Fibroblast of peridontal ligament (primary cell): ENCODE measurements around the gene AURKB.
"Not testable (repeated sequence)": the region's sequence is repeated elsewhere in the genome, so short reads cannot be mapped to it uniquely, and the experiment has no call there.

Experiments used
- DNase-seq: peaks from one replicate; pipeline ENCODE4 v3.0.0-alpha.2; 2010; ENCODE audit errors: extremely low read depth

Gene AURKB

DNA sequence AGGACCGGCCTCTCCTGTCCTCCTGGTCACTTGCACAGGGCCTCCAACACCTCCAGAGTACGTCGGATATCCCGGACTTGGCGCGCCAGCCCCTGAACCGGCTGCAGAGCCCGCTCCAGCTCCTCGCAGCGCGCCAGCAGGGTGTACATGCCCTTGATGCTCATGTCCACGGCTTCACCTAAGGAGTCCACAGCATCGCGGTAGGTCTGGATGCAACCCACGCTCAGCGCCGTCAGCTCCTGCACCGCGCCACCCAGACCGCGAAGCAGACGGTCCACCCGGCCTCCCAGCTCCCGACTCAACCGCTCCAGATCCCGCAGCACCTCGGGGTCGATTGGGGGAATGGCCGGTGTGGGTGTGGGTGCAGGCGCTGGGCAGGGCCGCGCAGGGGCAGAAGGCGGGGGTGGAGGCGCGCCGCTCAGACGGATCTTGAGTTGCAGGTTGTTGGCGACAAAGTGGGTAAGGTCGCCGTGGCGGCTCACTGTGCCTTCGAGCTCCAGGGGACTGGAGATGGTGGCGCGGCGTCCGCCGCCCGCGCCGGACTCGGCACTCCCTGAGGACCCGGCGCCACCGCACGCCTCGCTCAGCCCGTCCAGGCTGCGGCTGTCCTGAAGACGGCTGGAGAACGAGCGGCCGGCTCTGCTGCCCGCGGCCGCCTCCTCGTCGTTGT, 21.2 kb downstream of the AURKB start:
- DNase-seq, result no peak

DNA sequence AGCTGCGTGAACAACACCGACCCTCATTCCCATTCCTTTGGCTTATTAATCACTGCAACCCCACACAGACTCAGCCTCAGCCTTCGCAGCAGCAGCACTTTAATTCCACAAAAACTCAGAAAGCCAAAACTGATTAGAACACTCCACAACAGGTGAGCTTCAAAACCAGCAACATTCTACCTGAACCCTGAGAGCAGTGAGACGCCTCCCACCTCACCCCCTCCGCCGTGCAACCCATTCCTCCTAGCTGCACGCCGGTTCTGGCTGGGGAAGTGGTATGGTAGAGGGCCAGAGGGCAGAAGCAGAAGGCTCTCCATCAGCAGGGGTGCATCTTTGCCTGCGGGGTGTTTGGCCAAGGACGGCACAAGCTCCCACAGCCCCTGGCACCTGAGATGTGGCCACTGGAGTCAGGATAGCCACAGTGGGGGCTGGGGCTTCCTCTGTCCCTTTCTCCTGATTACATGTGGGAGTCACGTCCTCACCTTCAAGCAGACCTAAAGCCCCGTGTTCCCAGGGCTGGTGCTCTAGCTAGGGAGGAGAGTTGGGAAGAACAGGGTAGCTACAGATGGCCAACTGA, 22.0 kb downstream of the AURKB start:
- no peak for DNase-seq

GRCh38 chr17:8187517-8188262, 22.7 kb downstream of the AURKB start:
- DNase-seq, result peak; percentile 100

DNA sequence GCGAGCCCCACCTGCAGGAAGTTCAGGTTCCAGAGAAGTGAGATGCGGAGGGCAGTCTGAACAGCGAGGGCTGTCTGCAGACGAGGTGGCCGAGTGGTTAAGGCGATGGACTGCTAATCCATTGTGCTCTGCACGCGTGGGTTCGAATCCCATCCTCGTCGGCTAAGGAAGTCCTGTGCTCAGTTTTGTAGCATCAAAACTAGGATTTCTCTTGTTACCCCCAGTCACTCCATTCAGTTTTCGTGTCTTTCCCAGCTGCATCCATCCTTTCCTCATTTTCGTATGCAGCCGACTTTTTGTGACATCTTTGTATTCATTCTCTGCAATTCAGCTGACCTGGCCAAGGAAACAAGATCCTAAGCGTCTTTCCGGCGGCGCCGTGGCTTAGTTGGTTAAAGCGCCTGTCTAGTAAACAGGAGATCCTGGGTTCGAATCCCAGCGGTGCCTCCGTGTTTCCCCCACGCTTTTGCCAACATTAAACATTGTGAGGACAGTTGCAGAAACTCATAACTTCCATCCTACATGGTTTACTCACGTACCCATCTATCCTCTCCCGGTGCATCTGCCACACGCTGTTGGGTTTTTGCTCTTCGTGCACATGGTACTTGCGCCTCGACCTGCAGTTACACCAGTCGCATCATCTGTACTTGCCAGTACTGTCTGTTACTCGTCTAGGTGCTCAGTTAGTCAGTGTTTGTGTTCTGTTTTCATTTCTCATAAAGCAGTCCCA, 23.4 kb downstream of the AURKB start:
- DNase-seq, result peak; percentile 97

DNA sequence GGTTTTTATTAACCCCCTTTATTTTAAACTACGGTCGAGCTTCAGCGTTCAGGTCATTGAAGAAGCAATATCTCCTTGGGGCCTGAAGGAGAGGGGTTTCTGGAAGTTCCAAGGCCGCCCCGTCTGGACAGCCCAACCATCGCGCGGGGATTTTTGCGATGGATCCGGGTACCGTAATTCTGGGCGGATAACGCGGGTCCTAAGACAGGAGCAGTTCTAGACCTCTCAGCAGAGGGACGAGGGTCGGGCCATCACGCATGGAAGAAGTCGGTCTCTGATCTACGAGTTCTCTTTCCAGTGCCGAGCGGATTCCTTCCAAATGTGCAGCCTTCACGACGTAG, 24.0 kb downstream of the AURKB start:
- DNase-seq, result peak; percentile 67

- DNase-seq, result peak; percentile 37
These were observed 24.6 kb downstream of the AURKB start for GRCh38 chr17:8185582-8186445.

DNA sequence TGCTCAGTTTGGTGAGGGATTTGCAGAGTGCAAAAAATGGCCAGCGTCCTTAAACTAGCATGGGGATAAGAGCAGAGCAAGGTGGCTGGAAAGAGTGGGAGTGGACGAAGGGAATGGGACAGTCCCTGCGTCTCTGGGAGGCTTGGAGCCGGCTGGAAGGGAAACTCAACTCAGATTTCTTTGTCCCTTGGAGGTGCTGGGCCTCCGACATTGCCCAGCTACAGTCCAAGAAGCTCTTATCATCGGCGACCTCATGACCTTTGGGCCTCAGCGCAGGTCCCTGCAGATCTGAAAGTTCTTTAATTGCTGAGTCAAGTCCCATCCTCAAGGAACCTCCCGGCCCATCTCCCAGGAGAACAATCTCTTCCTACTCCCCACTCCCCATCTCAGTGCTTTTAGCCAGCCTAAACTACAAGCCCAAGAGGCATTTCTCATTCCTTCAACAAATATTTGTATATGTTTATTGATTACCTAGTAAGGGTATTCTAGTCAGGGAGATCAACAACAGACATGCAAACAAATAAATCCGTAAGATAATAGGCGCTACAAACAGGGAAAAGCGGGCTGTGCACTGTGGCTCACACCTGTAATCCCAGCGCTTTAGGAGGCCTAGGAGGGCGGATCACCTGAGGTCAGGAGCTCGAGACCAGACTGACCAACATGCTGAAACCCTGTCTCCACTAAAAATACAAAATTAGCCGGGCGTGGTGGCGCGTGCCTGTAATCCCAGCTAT, 33.2 kb downstream of the AURKB start:
- DNase-seq, result no peak

DNA sequence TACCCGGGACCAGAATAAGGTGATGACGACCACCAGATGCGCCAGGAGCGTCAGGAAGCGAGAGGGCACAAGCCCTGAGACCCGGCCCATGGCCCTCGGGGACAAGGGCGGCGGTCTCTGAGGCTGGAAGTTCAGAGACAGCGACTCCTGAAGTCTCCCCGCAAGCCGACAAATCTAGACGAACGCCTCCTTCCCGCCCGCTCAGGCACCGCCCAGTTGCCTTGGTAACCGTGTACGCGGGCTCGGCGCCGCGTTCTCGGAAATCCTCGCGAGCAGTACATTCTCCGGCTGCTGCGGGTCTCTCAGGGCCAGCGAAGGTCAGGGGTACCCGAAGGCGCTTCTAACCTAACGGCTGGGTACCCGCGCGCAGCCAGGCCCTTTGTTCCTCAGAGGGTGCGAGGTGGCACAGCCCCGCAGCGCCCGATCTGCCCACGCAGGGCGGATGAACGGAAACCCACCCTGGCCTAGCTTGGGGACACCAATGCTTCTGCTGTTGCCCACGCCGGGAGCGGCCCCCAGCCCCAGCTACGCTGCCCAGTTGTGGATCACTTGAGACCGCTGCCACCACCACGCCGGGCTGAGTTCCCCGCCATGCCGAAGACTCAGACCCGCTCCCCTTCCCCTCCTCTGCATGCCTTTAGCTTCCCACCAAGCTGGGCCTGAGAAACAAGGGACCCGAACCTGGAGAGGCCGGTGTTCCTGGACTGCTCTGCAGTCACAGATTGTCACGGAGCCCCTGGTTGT, 34.0 kb downstream of the AURKB start, which contains the start of gene TMEM107:
TMEM107 (minus strand) TSS at position 184 of the 744 bp plus-strand sequence; CDS start at position 90, 94 bp downstream.
- DNase-seq, result peak; percentile 79

DNA sequence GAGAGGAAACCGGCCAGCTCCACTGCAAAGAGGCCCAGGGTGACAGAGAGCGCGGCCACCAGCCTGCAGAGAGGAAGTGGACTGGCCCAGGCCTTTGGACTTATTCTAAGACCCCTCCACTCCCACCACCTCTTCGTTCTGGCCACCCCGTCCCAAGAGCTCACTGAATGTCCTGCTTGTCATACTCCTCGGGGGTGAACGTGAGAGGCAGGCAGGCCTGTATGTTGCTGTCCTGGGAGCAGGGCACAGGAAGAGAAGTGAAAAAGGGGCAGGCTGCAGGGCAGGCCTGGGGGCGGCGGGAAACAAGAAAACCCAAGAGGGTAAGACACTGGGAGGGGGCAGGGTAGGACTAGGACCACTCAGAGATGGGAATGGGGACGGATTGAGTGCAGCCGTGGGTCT, 34.6 kb downstream of the AURKB start:
- no peak for DNase-seq

GRCh38 chr17:8173871-8174322, 36.5 kb downstream of the AURKB start:
- no peak for DNase-seq

DNA sequence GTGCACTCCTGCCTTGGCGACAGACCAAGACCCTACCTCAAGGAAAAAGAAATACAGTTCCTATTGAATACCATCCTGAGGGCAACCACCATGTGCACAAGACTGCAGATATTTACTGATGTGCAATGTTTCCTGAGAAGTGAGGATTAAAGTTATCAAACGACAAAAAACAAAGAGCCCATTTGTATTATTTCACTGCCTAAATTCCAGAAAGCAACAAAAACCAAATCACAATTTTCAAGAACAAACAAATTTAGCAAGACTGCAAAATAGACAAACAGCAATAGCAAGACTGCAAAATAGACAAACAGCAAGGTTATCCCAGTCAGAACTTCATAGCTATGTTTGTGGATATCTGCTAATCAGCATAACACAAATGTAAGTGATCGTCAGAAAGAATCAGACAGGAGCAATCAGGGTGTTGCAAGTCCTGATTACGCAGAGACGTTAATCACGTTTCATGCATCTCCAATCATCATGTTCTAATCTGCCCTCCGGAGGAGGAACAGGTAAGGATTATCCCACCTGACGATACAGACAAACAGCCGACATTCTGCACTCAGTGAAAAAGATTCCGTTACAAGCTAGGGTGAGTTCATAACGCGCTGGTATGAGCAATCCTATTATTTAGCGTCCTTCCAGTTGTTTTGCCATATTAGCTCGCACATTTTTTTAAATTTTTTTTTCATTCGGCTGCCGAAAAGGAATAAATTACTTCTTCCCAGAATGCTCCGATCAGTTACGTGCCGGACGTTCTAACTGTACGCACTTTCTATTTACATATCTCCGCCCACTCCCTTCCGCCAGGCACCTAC, 37.1 kb downstream of the AURKB start:
- DNase-seq, result peak; percentile 97

DNA sequence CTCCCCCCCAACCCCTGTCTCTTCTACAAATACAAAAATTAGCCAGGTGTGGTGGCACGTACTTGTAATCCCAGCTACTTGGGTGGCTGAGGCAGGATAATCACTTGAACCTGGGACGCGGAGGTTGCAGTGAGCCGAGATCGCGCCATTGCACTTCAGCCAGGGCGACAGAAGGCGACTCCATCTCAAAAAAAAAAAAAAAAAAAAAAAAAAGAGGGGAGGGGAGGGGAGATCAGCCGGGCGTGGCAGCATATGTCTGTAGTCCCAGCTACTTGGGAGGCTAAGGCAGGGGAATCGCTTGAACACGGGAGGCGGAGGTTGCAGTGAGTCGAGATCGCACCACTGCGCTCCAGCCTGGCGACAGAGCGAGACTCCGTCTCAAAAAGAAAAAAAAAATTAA, 40.2 kb downstream of the AURKB start:
- not testable (repeated sequence) for DNase-seq

DNA sequence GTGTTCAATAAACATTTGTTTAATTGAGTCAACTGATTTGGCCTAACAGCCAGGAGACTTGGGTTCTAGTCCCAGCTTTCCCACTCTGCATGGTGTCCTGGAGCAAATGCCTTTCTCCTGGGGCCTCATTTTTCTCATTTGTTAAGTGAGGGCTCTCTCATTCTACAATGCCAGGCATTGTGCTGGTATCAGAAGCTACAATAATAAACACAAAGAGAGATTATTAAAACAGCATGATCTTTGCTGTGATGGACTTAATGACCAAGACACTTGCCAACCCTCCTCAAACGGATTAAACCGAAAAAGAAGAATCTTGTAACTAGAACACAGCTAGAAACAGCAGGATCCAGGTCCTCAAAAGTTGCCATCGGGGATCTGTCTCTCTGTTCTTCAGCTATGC, 42.8 kb downstream of the AURKB start:
- no peak for DNase-seq

GRCh38 chr17:8166731-8167130, 43.6 kb downstream of the AURKB start:
- DNase-seq, result no peak

- DNase-seq, result no peak
These were observed 45.6 kb downstream of the AURKB start for GRCh38 chr17:8164815-8165131.

DNA sequence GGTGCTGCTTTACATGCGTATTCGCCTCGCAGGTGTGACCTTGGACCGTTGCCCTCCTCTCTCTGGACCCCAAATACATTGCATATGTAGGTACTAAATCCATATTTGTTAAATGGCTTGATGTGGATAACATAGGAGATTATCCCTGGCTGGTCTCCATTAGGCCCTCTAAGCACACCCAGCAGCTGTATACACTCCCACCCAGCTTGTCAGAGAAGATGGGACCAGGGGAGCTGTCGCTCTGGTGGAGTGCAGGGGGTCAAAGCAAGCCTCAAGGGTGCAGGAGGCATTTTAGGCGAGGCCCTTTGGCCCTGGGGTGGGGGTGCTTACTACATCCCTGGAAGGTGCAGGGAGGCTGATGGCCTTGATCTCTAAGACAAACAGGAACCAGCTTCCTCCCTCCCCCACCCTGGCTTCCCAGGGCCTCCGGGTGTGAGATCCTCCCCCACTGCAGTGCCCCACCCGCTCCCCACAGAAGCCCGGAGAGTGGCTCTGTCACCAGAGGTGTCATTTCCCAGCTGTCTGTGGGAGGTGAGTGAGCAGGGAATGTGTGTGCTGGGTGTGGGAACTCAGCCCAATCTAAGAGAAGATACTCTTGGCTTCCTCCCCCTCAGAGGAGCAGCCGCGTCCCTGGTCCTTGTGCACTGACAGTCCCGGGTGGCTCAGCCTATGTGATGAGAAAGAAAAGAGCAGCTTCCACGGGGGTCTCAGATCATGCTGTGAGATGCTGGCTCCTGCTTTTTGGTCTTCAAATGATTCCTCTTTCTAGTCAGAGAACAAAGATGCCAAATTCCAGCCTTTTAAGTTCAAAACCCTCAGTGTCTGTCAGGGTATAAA, 46.2 kb downstream of the AURKB start:
- no peak for DNase-seq

GRCh38 chr17:8162997-8163977, 47.1 kb downstream of the AURKB start:
- DNase-seq, result no peak
